ENCODE measurements around the gene CAMK1D.

DNA sequence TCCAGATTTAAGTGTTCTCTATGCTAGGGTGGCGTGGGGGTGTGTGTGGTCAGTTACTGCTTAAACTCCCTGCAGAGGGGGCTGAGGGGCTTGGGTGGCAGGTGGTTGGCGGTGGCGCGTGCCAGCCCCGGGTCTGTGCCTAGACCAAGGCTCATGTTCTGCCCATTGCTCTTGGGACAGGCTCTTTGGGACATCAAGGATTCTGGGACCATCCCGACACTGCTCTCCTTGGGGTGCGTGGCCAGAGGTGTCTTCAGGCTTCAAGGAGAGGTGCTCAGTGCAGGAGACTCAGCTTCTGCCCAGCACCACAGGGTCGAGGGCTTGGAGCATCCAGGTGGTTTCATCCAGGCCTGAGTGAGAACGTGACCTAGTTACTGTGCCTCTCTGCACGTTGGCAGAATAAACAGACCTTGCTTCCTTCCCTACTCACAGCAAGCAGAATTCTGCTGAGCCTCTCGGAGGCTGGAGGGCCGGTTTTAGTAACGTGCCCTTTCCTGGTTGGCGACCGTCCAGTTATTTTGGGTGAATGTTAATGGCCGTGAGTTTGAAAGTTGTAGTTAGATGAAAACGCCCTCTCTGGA, 39.9 kb downstream of the CAMK1D start:
- TF ChIP-seq, protein P1, sequence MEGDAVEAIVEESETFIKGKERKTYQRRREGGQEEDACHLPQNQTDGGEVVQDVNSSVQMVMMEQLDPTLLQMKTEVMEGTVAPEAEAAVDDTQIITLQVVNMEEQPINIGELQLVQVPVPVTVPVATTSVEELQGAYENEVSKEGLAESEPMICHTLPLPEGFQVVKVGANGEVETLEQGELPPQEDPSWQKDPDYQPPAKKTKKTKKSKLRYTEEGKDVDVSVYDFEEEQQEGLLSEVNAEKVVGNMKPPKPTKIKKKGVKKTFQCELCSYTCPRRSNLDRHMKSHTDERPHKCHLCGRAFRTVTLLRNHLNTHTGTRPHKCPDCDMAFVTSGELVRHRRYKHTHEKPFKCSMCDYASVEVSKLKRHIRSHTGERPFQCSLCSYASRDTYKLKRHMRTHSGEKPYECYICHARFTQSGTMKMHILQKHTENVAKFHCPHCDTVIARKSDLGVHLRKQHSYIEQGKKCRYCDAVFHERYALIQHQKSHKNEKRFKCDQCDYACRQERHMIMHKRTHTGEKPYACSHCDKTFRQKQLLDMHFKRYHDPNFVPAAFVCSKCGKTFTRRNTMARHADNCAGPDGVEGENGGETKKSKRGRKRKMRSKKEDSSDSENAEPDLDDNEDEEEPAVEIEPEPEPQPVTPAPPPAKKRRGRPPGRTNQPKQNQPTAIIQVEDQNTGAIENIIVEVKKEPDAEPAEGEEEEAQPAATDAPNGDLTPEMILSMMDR (IDR thresholded peaks at IDR 0.05): no peak
- no peak for TF ChIP-seq POLR2AphosphoS5 (IDR thresholded peaks at IDR 0.05)
